HG02884 (cell line): Measurements from ENCODE around the gene SAC3D1.
"Not testable (repeated sequence)": the region's sequence is repeated elsewhere in the genome, so short reads cannot be mapped to it uniquely, and the experiment has no call there.

Experiments used
- ATAC-seq: cut with Tn5 transposase; IDR thresholded peaks from one replicate; pipeline ENCODE4 v1.9.1; 2021; ENCODE audit warnings: mild to moderate bottlenecking, moderate library complexity; ENCODE audit not compliant: unreplicated experiment

SAC3D1 gene

DNA sequence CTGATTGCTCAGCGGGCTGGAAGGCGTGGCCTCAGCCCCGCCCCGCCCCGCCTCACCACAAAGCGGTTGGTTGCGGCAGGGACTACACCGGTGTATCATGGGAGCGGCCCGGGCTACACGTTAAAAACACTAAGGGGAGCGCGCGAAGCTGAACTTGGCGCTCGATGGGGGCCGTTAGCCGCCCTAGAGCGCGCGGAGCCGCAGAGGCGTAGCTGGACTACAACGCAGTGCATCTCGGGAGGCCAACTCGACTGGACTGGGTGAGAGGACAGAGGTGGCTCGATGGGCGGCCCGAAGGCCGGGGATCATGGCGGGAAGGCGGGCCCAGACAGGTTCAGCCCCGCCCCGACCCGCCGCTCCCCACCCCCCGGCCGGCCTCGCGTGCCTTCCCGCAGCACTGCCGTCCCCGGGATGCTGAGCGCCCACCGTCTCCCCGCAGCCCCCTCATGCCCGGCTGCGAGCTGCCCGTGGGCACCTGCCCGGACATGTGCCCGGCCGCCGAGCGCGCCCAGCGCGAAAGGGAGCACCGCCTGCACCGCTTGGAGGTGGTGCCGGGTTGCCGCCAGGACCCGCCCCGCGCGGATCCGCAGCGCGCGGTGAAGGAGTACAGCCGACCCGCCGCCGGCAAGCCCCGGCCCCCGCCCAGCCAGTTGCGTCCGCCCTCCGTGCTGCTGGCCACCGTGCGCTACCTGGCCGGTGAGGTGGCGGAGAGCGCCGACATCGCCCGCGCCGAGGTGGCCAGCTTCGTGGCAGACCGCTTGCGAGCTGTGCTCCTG is at the start of gene SAC3D1:
TSS of gene SAC3D1 (plus strand) at position 364 of the 776 bp plus-strand sequence. CDS start at position 447, 83 bp downstream.
- ATAC-seq: peak; percentile 74

- ATAC-seq: no peak
Observed at GRCh38 chr11:64994318-64994717, 46.7 kb upstream of the SAC3D1 start.

DNA sequence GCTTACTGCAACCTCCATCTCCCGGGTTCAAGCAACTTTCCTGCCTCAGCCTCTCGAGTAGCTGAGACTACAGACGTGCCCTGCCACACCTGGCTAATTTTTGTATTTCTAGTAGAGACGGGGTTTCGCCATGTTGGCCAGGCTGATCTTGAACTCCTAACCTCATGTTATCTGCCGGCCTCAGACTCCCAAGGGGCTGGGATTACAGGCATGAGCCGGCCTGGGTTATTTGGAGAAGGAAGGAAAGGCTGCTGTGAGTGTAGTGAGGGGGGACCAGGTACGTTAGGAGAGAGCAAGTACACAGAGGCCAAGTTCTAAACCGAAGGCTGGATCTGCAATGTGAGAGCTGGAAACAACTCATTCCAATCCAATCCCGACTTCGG is 44.7 kb upstream of the SAC3D1 start:
- no peak for ATAC-seq

DNA sequence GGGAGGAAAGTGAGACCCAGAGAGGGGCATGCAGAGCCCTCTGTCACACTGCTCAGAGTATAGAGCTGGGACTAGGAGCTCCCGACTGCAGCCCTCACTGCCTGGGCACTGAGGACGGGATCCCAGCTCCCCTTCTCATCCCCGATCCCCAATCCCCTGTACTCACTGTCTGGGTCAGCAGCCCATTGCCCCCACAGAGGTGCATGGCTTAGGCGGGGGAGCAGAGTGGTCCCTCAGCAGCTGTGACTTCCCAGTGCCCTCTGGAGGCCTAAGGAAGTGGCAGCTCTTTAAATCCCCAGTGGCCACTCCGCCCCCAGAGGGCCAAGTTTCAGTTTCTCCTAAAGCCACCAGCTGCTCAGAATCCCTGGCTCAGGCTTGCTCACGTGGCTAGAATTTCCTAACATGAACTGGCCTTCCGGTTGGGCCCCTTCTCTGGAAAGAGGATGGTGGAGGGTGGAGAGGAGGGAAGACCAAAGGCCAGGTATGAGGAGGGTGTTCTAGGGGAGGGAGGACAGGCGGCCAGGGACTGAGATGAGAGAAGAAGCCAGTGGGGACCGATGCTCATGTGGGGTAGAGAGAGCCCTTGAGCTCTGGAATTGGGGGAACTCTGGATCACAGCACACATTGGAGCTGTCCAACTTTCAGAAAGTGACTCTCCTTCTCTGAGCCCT is 44.2 kb upstream of the SAC3D1 start, which contains the start of gene BATF2:
TSS of gene BATF2 (minus strand) at position 262 of the 671 bp plus-strand sequence. CDS start at position 205, 57 bp downstream.
- ATAC-seq: no peak

- no peak for ATAC-seq
Observed at GRCh38 chr11:64998141-64998540, 42.9 kb upstream of the SAC3D1 start.

DNA sequence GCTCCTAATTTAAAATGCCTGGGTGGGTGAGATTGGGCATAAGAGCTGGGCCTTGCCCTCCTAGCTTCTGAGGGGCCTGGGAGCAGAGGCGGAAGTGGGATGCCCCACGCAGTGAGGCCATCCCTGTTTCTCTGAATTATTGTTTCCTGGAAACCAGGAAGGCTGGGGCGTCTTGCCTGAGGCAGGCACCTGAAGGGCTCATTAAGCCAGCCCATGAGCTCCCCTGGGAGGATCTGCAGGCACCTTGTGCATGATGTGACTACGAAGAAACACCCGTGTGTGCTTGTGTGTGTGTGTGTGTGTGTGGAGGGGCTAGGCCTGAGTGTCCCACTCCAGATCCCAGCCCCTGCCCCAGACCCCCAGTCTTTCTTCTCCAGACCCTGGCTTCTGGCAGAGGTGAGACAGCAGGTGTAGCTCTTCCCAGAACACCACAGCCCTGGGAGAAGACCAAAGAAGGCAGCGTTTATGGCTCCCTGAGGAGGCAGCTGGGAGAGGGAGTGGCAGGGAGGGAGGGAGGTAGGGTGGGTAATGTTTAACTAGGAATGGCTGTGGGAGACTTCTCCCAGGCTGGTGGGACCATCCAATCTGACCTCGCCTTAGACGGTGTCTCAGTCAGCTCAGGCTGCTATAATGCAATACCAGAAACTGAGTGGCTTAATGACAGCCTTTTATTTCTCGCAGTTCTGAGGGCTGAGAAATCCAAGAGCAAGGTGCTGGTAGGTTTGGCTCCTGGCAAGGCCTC is 42.1 kb upstream of the SAC3D1 start:
- no peak for ATAC-seq

- no peak for ATAC-seq
Observed at GRCh38 chr11:64999478-64999877, 41.5 kb upstream of the SAC3D1 start.

- ATAC-seq: no peak
Observed at GRCh38 chr11:65002706-65003105, 38.3 kb upstream of the SAC3D1 start.

- no peak for ATAC-seq
Observed at GRCh38 chr11:65003282-65003681, 37.7 kb upstream of the SAC3D1 start.

DNA sequence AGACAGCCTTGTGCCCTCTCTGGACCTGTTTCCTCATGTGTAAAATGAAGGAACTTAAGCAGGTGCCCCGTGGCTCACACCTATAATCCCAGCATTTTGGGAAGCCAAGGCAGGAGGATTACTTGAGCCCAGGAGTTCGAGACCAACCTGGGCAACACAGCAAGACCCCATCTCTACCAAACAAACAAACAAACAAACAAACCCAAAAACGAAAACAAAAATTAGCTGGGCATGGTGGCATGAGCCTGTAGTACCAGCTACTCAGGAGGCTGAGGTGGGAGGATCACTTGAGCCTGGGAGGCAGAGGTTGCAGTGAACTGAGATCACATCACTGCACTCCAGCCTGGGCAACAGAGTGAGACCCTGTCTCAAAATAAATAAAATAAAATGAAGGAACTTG is 37.0 kb upstream of the SAC3D1 start:
- not testable (repeated sequence) for ATAC-seq

- ATAC-seq: no peak
Observed at GRCh38 chr11:65008016-65008415, 33.0 kb upstream of the SAC3D1 start.

GRCh38 chr11:65008873-65009272 is 32.1 kb upstream of the SAC3D1 start:
- ATAC-seq: no peak

GRCh38 chr11:65013130-65013887 is 27.7 kb upstream of the SAC3D1 start:
- peak; percentile 71 for ATAC-seq

GRCh38 chr11:65013888-65014725 is 26.9 kb upstream of the SAC3D1 start, which contains the start of gene ARL2:
TSS of gene ARL2 (plus strand) at chr11:65014160. CDS start at chr11:65014208, 48 bp downstream.
- peak; percentile 64 for ATAC-seq

DNA sequence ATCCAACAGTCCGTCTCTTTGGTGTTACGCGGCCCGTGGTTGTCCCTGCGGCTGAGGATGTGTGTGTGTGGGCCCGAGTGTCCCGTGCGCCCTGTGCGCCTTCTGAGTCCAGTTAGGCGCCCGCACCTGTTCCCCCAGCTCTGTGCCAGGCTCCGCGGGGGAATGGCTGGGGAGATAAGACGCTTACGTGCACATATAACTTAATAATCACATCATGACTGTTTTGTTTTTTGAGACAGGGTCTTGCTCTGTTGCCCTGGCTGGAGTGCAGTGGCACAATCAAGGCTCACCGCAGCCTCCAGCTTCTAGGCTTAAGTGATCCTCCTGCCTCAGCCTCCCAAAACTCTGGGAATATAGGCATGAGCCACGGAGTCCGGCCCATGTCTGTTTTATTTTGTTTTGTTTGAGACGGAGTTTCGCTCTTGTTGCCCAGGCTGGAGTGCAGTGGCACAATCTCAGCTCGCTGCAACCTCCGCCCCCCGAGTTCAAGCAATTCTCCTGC is 26.2 kb upstream of the SAC3D1 start:
- peak; percentile 3 for ATAC-seq

DNA sequence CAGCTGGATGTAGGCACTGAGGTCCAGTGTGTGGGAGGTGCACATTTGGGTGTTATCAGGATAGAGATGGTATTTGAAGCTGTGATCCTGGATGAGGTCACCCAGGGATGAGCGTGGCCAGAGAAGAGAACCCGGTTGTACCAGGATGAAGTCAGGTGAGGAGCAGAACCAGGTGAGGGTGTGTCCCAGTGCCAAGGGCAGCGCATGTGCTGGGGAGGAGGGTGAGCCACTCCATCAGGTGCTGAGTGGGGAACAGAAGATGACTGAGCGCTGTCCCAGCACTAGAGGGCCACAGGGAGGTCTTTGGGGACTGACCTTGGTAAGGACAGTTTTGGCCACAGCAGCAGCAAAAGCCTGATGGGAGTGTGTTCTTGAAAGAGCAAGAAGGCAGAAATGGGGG is 24.3 kb upstream of the SAC3D1 start:
- no peak for ATAC-seq

GRCh38 chr11:65017937-65018336 is 23.1 kb upstream of the SAC3D1 start:
- no peak for ATAC-seq

- ATAC-seq: no peak
Observed at GRCh38 chr11:65019824-65020223, 21.2 kb upstream of the SAC3D1 start.

DNA sequence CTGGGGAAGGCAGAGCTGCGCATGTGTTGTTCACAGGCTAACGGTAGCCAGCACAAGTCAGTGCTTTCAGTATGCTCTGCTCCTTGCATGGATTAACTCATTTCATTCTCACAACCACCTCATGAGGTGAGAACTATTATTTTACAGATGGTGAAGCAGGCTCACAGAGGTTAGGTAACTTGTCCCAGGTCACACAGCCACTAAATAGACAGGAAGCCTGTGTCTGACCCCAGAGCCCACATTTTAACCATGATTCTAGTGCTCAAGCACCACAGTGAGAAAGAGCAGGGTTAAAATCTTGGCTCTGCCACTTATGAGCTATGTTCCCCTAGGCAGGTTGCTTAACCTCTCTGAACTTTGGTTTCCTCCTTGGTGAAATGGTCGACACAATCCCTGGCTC is 20.0 kb upstream of the SAC3D1 start:
- ATAC-seq: no peak

DNA sequence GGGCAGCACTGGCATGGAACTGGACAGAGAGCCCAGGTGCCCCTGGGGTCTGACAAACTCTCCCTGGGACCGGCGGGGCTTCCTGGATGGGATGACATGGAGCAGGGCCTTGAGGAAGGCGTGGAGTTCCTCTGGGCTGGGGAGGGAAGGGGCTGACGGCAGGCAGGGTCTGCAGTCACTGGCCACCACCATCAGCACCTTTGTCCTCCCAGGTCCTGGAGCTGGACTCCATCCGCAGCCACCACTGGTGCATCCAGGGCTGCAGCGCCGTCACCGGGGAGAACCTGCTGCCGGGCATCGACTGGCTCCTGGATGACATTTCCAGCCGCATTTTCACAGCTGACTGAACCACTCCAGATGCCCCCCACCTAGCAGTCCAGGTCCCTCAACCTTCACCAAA is 19.5 kb upstream of the SAC3D1 start:
- ATAC-seq: no peak
